HepG2 (cell line): Measurements from ENCODE around the gene NAB2. TPM values are rescaled to one million over a fixed set of nuclear protein-coding genes. Genes with fewer than 3 reads are reported as not detected.
A peak's percentile ranks its signal among the peaks of the same experiment; 100 is the strongest.

Experiments used
- ATM ChIP-seq: fragments of 450-650 bp; IDR thresholded peaks from 2 replicates; pipeline ENCODE4 v1.7.1; 2017; ENCODE audit warnings: mild to moderate bottlenecking, borderline replicate concordance
- HMGA1 ChIP-seq: sonication (generic); formaldehyde crosslinking; conservative IDR thresholded peaks from 2 replicates; pipeline ENCODE4 v1.4.0; 2020; ENCODE audit warnings: missing genetic modification reagents
- HNRNPLL ChIP-seq: fragments of 200-400 bp; formaldehyde crosslinking; IDR thresholded peaks from 2 replicates; pipeline ENCODE4 v1.6.1; 2017; ENCODE audit warnings: mild to moderate bottlenecking, low read depth, low read length; ENCODE audit not compliant: poor library complexity, severe bottlenecking
- MED8 ChIP-seq: sonication (generic); formaldehyde crosslinking; IDR thresholded peaks from 2 replicates; pipeline ENCODE4 v1.8.1; 2023; ENCODE audit warnings: mild to moderate bottlenecking, missing genetic modification reagents; ENCODE audit not compliant: insufficient replicate concordance
- MEF2D ChIP-seq: sonication (generic); formaldehyde crosslinking; IDR thresholded peaks from 2 replicates; pipeline ENCODE4 v1.5.1; 2020; ENCODE audit warnings: mild to moderate bottlenecking, missing genetic modification reagents
- NFAT5 ChIP-seq: sonication (generic); formaldehyde crosslinking; IDR thresholded peaks from 2 replicates; pipeline ENCODE4 v1.4.0; 2020; ENCODE audit warnings: missing genetic modification reagents
- NONO ChIP-seq, 2 experiments: fragments of 450-650 bp in 1 of 2; sonication (generic) in 1 of 2; formaldehyde crosslinking in 1 of 2; IDR thresholded peaks in 1 of 2; conservative IDR thresholded peaks in 1 of 2; 2 replicates each; pipeline versions ENCODE4 v1.6.1 to v1.8.0; 2017 to 2022; ENCODE audit warnings: mild to moderate bottlenecking in 1 of 2, missing genetic modification reagents in 1 of 2, moderate library complexity in 1 of 2
- SAP130 ChIP-seq: IDR thresholded peaks from 2 replicates; pipeline ENCODE4 v1.6.1; 2016; ENCODE audit warnings: low read depth
- SOX6 ChIP-seq, 2 experiments: fragments of 450-650 bp in 1 of 2; sonication (generic) in 1 of 2; formaldehyde crosslinking in 1 of 2; IDR thresholded peaks; 2 replicates each; pipeline versions ENCODE4 v1.4.0 to v1.6.1; 2017 to 2020; ENCODE audit warnings: antibody characterized with exemption in 1 of 2, mild to moderate bottlenecking in 1 of 2, missing genetic modification reagents in 1 of 2
- ZNF180 ChIP-seq: sonication (generic); formaldehyde crosslinking; IDR thresholded peaks from 2 replicates; pipeline ENCODE4 v1.4.0; 2020; ENCODE audit warnings: low read depth, missing genetic modification reagents, borderline replicate concordance
- polyA plus RNA-seq, 8 experiments: library from polyadenylated mRNA; depleted of rRNA in 3 of 8; stranded (reverse) in 7 of 8; unstranded in 1 of 8; fragments of >200 nt; fragmentation: Illumina TruSeq in 4 of 8; extraction: Trizol in 4 of 8; gene quantifications; 2 replicates each; pipeline versions ENCODE4 v1.2.1 to v1.2.3, GENCODE V29; 2011 to 2016; ENCODE audit warnings: low read depth in 4 of 8, missing spikeins in 1 of 8, mixed read lengths in 1 of 8; ENCODE audit not compliant: insufficient read depth in 1 of 8
- total RNA-seq, 5 experiments: library from RNA; depleted of rRNA; stranded (reverse); fragments of >200 nt; fragmentation: Illumina TruSeq; extraction: Trizol; gene quantifications; 2 replicates each; pipeline ENCODE4 v1.2.3, GENCODE V29; 2016; ENCODE audit warnings: low read depth in 1 of 5

Gene NAB2
- total and polyA plus RNA-seq, 2 of the 13 experiments (the other 11 are each of a cell fraction or from before 2014, with no cell fraction given), result 11.7 to 12.9 TPM

GRCh38 chr12:57089271-57090245, 644 bp downstream of the NAB2 start (continued):
- TF ChIP-seq ATM (no peak), NFAT5 (CRISPR knock-in tag) (no peak), NONO (IDR thresholded peaks at IDR 0.05) (no peak), NONO (CRISPR knock-in tag; conservative IDR thresholded peaks at IDR 0.05) (no peak), MED8 (CRISPR knock-in tag) (peak; percentile 19), ZNF180 (CRISPR knock-in tag) (no peak), MEF2D (CRISPR knock-in tag) (no peak), HMGA1 (CRISPR knock-in tag) (no peak), SAP130 (peak; percentile 30), SOX6 (IDR thresholded peaks at IDR 0.05) (no peak), SOX6 (CRISPR knock-in tag; IDR thresholded peaks at IDR 0.05) (peak; percentile 25; the same call in 1 of the 2 replicates), HNRNPLL (peak; percentile 53)
